H1 (cell line): ENCODE results near the gene CPEB3. TPM values are rescaled to one million over a fixed set of nuclear protein-coding genes. Genes with fewer than 3 reads are reported as not detected.

ENCODE experiments used
- CTCF ChIA-PET: fragments of 300-600 bp; sonication (Branson Sonifier 250); formaldehyde crosslinking; loops from one replicate; lab custom pipeline; 2021; ENCODE audit not compliant: partially characterized antibody; lab: Charles Lee
- POLR2A ChIA-PET: fragments of 300-600 bp; sonication (Branson Sonifier 250); formaldehyde crosslinking; loops from one replicate; lab custom pipeline; 2021; ENCODE audit warnings: inconsistent platforms; ENCODE audit not compliant: partially characterized antibody; lab: Charles Lee
- DNase-seq, 2 experiments: peaks; one replicate each; pipeline versions ENCODE4 v3.0.0 to v3.0.0-alpha.2; 2010 to 2022; ENCODE audit warnings: low spot score in 2 of 2, low read depth in 1 of 2, mixed read lengths in 1 of 2
- FAIRE-seq: peaks from 2 replicates; lab custom pipeline; 2011; peaks lifted over from hg19 to GRCh38; lab: Jason Lieb, UNC
- H2AFZ ChIP-seq: 2 replicates; pipeline ENCODE4 v1.8.1; 2012; ENCODE audit warnings: low read length, inconsistent platforms
- H2AK5ac ChIP-seq: 2 replicates; pipeline ENCODE4 v1.6.1; 2013; ENCODE audit warnings: low read depth, low read length
- H2BK120ac ChIP-seq: replicated peaks from 2 replicates; pipeline ENCODE3; 2013; ENCODE audit warnings: low read depth, low read length, inconsistent platforms
- H2BK12ac ChIP-seq: 2 replicates; pipeline ENCODE4 v1.6.1; 2013; ENCODE audit warnings: low read depth, low read length
- H2BK15ac ChIP-seq: 2 replicates; pipeline ENCODE4 v1.6.1; 2013; ENCODE audit warnings: low read length
- H2BK20ac ChIP-seq: 2 replicates; pipeline ENCODE4 v1.6.1; 2013; ENCODE audit warnings: low read length
- H2BK5ac ChIP-seq: 2 replicates; pipeline ENCODE4 v1.6.1; 2013; ENCODE audit warnings: low read depth, low read length
- H3K14ac ChIP-seq: 2 replicates; pipeline ENCODE4 v1.6.1; 2013; ENCODE audit warnings: inconsistent platforms; ENCODE audit not compliant: insufficient read length
- H3K18ac ChIP-seq: 2 replicates; pipeline ENCODE4 v1.6.1; 2013; ENCODE audit warnings: low read length; ENCODE audit errors: extremely low read depth
- H3K23ac ChIP-seq: 2 replicates; pipeline ENCODE4 v1.6.1; 2013; ENCODE audit warnings: inconsistent platforms; ENCODE audit not compliant: insufficient read length
- H3K23me2 ChIP-seq: 2 replicates; pipeline ENCODE4 v1.6.1; 2013; ENCODE audit warnings: low read depth, low read length
- H3K27ac ChIP-seq: 2 replicates; pipeline ENCODE4 v1.6.1; 2011; ENCODE audit warnings: low read depth, low read length, inconsistent platforms
- H3K27me3 ChIP-seq, 4 experiments: replicated peaks in 1 of 4; 1 replicate in 1 of 4; 2 replicates in 3 of 4; pipeline versions ENCODE4 v1.6.1 to v1.8.1; 2011 to 2013; ENCODE audit warnings: low read length in 3 of 4, mild to moderate bottlenecking in 3 of 4, inconsistent platforms in 2 of 4, mixed read lengths in 2 of 4, moderate library complexity in 1 of 4; ENCODE audit not compliant: control insufficient read depth in 3 of 4, insufficient read depth in 3 of 4; ENCODE audit errors: extremely low read depth in 1 of 4
- H3K36me3 ChIP-seq, 4 experiments: 2 replicates each; pipeline versions ENCODE4 v1.6.1 to v1.8.1; 2011 to 2013; ENCODE audit warnings: mild to moderate bottlenecking in 4 of 4, low read length in 3 of 4, moderate library complexity in 2 of 4, control low read depth in 1 of 4, inconsistent platforms in 1 of 4; ENCODE audit not compliant: insufficient read depth in 4 of 4, control insufficient read depth in 2 of 4
- H3K4ac ChIP-seq: replicated peaks from 2 replicates; pipeline ENCODE3; 2013; ENCODE audit warnings: low read length, low read depth, mixed read lengths, inconsistent platforms; ENCODE audit not compliant: insufficient read length
- H3K4me1 ChIP-seq, 4 experiments: replicated peaks in 1 of 4; 1 replicate in 1 of 4; 2 replicates in 3 of 4; pipeline versions ENCODE4 v1.6.1 to v1.8.1; 2011 to 2013; ENCODE audit warnings: low read length in 3 of 4, inconsistent platforms in 2 of 4, mixed read lengths in 1 of 4; ENCODE audit not compliant: insufficient read depth in 4 of 4, control insufficient read depth in 3 of 4
- H3K4me2 ChIP-seq, 2 experiments: 2 replicates each; pipeline versions ENCODE4 v1.6.1 to v1.8.1; 2011 to 2013; ENCODE audit warnings: low read depth in 2 of 2, low read length in 2 of 2, control low read depth in 1 of 2, inconsistent platforms in 1 of 2, mild to moderate bottlenecking in 1 of 2; ENCODE audit not compliant: insufficient read depth in 1 of 2
- H3K4me3 ChIP-seq, 4 experiments: fragments of 200-600, 300-600 bp in 1 of 4; sonication (generic), shearing (Covaris generic), sonication (Bioruptor Twin) in 1 of 4; 2 replicates each; pipeline versions ENCODE4 v1.5.1 to v1.8.1; 2011 to 2016; ENCODE audit warnings: low read length in 4 of 4, low read depth in 3 of 4, control low read depth in 2 of 4, inconsistent platforms in 2 of 4, mild to moderate bottlenecking in 2 of 4, mixed read lengths in 1 of 4, moderate library complexity in 1 of 4; ENCODE audit not compliant: insufficient read depth in 2 of 4; ENCODE audit errors: extremely low read depth in 1 of 4
- H3K56ac ChIP-seq: replicated peaks from 2 replicates; pipeline ENCODE3; 2013; ENCODE audit warnings: low read depth, mild to moderate bottlenecking, mixed read lengths, low read length, inconsistent platforms; ENCODE audit not compliant: insufficient read length
- H3K79me1 ChIP-seq: 2 replicates; pipeline ENCODE4 v1.6.1; 2013; ENCODE audit warnings: low read depth, low read length, control low read depth
- H3K79me2 ChIP-seq, 2 experiments: 2 replicates each; pipeline versions ENCODE4 v1.6.1 to v1.8.1; 2012 to 2013; ENCODE audit warnings: low read length in 2 of 2, mild to moderate bottlenecking in 2 of 2, inconsistent platforms in 1 of 2; ENCODE audit not compliant: insufficient read depth in 2 of 2, control insufficient read depth in 1 of 2
- H3K9ac ChIP-seq, 4 experiments: replicated peaks in 1 of 4; 1 replicate in 1 of 4; 2 replicates in 3 of 4; pipeline versions ENCODE4 v1.6.1 to v1.8.1; 2011 to 2013; ENCODE audit warnings: low read depth in 3 of 4, low read length in 3 of 4, control low read depth in 2 of 4, mild to moderate bottlenecking in 2 of 4, moderate library complexity in 2 of 4, inconsistent platforms in 1 of 4; ENCODE audit errors: extremely low read depth in 1 of 4
- H3K9me3 ChIP-seq, 2 experiments: 2 replicates each; pipeline versions ENCODE4 v1.6.1 to v1.8.1; 2012 to 2013; ENCODE audit warnings: mild to moderate bottlenecking in 2 of 2, moderate library complexity in 2 of 2, control low read depth in 1 of 2, inconsistent platforms in 1 of 2, low read depth in 1 of 2, low read length in 1 of 2, mixed read lengths in 1 of 2; ENCODE audit not compliant: insufficient read depth in 2 of 2
- H4K20me1 ChIP-seq, 2 experiments: replicated peaks in 1 of 2; 2 replicates each; pipeline versions ENCODE3 to v1.8.1; 2011 to 2013; ENCODE audit warnings: inconsistent platforms in 2 of 2, low read length in 2 of 2, mild to moderate bottlenecking in 1 of 2; ENCODE audit not compliant: insufficient read depth in 2 of 2, control insufficient read depth in 1 of 2
- H4K5ac ChIP-seq: 2 replicates; pipeline ENCODE4 v1.6.1; 2013; ENCODE audit warnings: low read length, low read depth, mixed read lengths, inconsistent platforms; ENCODE audit not compliant: insufficient read length
- H4K8ac ChIP-seq: 2 replicates; pipeline ENCODE4 v1.8.0; 2013; ENCODE audit warnings: mild to moderate bottlenecking, moderate library complexity, low read length, inconsistent platforms; ENCODE audit not compliant: insufficient read depth; ENCODE audit errors: extremely low read depth
- H4K91ac ChIP-seq: replicated peaks from 2 replicates; pipeline ENCODE3; 2013; ENCODE audit warnings: low read length, mixed read lengths, inconsistent platforms; ENCODE audit not compliant: insufficient read length
- ASH2L ChIP-seq: fragments of 200-600, 300-600 bp; sonication (generic); IDR thresholded peaks from one replicate; pipeline ENCODE4 v1.7.1; 2017; ENCODE audit warnings: low read length
- ATF2 ChIP-seq: IDR thresholded peaks from 2 replicates; pipeline ENCODE4 v1.6.1; 2012; ENCODE audit warnings: low read length, inconsistent platforms
- BCL11A ChIP-seq, 2 experiments: IDR thresholded peaks; one replicate each; pipeline ENCODE4 v1.6.1; 2011; ENCODE audit warnings: low read depth in 2 of 2, low read length in 2 of 2, mild to moderate bottlenecking in 2 of 2
- CTBP2 ChIP-seq: IDR thresholded peaks from 2 replicates; pipeline ENCODE4 v1.7.0; 2011; ENCODE audit warnings: borderline replicate concordance, mild to moderate bottlenecking, moderate library complexity, mixed read lengths, low read length; ENCODE audit not compliant: insufficient read depth, insufficient read length
- EZH2 ChIP-seq: fragments of 200-600 bp; sonication (generic); IDR thresholded peaks from 2 replicates; pipeline ENCODE4 v1.7.1; 2012; ENCODE audit warnings: low read depth, mild to moderate bottlenecking, moderate library complexity, low read length, inconsistent platforms; ENCODE audit not compliant: severe bottlenecking
- RFX5 ChIP-seq: IDR thresholded peaks from 2 replicates; pipeline ENCODE4 v1.6.1; 2011; ENCODE audit warnings: low read depth, low read length, improper control_type of control experiment, borderline replicate concordance
- RNF2 ChIP-seq: fragments of 200-900, 300-1000 bp; sonication (generic); IDR thresholded peaks from 2 replicates; pipeline ENCODE4 v1.7.1; 2016; ENCODE audit warnings: borderline replicate concordance, low read depth, mild to moderate bottlenecking, antibody characterized with exemption, low read length; ENCODE audit not compliant: poor library complexity, severe bottlenecking; ENCODE audit errors: missing control alignments
- SAP30 ChIP-seq: fragments of 300-600 bp; sonication (generic); IDR thresholded peaks from 2 replicates; pipeline ENCODE4 v1.7.1; 2012; ENCODE audit warnings: low read length, moderate library complexity, mild to moderate bottlenecking, inconsistent platforms; ENCODE audit not compliant: insufficient read depth, insufficient replicate concordance
- TCF12 ChIP-seq: IDR thresholded peaks from 2 replicates; pipeline ENCODE4 v1.6.1; 2011; ENCODE audit warnings: low read depth, mild to moderate bottlenecking, low read length
- WGBS, 2 experiments: shearing (Covaris generic) in 1 of 2; methylation state at CpG; one replicate each; pipeline versions ENCODE4 v1.1.6 to v1.1.7; 2013 to 2015; ENCODE audit warnings: low lambda C conversion rate in 2 of 2, mixed read lengths in 2 of 2, inconsistent platforms in 1 of 2, low coverage in 1 of 2, missing lambda C conversion rate in 1 of 2; ENCODE audit not compliant: insufficient replicate concordance in 2 of 2, insufficient coverage in 1 of 2, insufficient read length in 1 of 2; ENCODE audit errors: extremely low coverage in 1 of 2, missing lambda C conversion rate in 1 of 2; 5-methylcytosine and 5-hydroxymethylcytosine counted together
- polyA plus RNA-seq, 7 experiments: library from polyadenylated mRNA; depleted of rRNA in 3 of 7; stranded (reverse) in 5 of 7; unstranded in 2 of 7; fragments of >200 nt in 5 of 7; fragments of 200-250 nt in 2 of 7; gene quantifications; 1 replicate in 5 of 7; 2 replicates in 1 of 7; 4 replicates in 1 of 7; pipeline versions ENCODE4 v1.2.1 to v1.2.3, GENCODE V29; 2011 to 2013; ENCODE audit warnings: missing spikeins in 2 of 7, mixed read lengths in 2 of 7
- total RNA-seq: library from RNA; stranded (reverse); fragmentation: NEBNext Ultra II Directional; extraction: Animal tissue kit (Norgen Biotek cat#: 25700); gene quantifications from 2 replicates; pipeline ENCODE4 v1.2.1, GENCODE V29; 2021

The CPEB3 gene
- total and polyA plus RNA-seq, 2 of the 8 experiments (the other 6 are each of a cell fraction or from before 2014, with no cell fraction given): 0.39 to 1.7 TPM

- Histone ChIP-seq H2BK12ac (no peak overlapping the region), H4K5ac (no peak overlapping the region), H2BK5ac (no peak overlapping the region), H3K27me3 (no peaks in the 10 kb centered on the region), H2AFZ (no peak overlapping the region), H3K9ac (no peak overlapping the region), H2BK20ac (no peak overlapping the region), H3K23me2 (no peaks in the 10 kb centered on the region), H3K79me2 (peaks cover 11 to 95% of the 10 kb centered on the region in 2 experiments), H3K4me2 (no peak overlapping the region), H3K27ac (no peak overlapping the region), H4K8ac (no peak overlapping the region), H2AK5ac (no peak overlapping the region), H3K9me3 (no peaks in the 10 kb centered on the region), H3K14ac (no peak overlapping the region), H2BK120ac (no peak overlapping the region), H3K18ac (no peak overlapping the region), H3K4me1 (peaks cover 0 to 3% (median 0%) of the 10 kb centered on the region in 4 experiments; a peak in 2 of 7 replicates)
- FAIRE-seq: no peak
- WGBS, 2 experiments: 88% methylated on average over 6 of the region's 6 CpGs; no CpG with 5 or more reads in 1 of the 2 experiments
- POLR2A ChIA-PET: interaction anchor here (1.7 kb wide), 1 partner anchor 8 kb away, joined by 5 read pairs; the partner anchor contains the start of genes CPEB3 and MARCHF5
- no peak for DNase-seq
- TF ChIP-seq TCF12: no peak
- no peak for TF ChIP-seq ATF2
- no peak for TF ChIP-seq SAP30
- TF ChIP-seq RNF2: no peak
- TF ChIP-seq CTBP2: no peak
- no peak for TF ChIP-seq EZH2
- TF ChIP-seq BCL11A (IDR thresholded peaks at IDR 0.05; ENCODE audit: low read depth in 2 of 2, low read length in 2 of 2): no peak
- TF ChIP-seq ASH2L: no peak
- no peak for TF ChIP-seq RFX5
- TF ChIP-seq, all 59 proteins: peak for 0
- peaks cover 3% of the 10 kb centered on the region for H3K79me1 ChIP-seq
- no peak overlapping the region for H4K91ac ChIP-seq
- no peak overlapping the region for H3K23ac ChIP-seq
- H3K56ac ChIP-seq: no peak overlapping the region
- H2BK15ac ChIP-seq: no peak overlapping the region
- H3K4ac ChIP-seq: no peak overlapping the region
- peaks cover 0 to 3% of the 10 kb centered on the region in 2 experiments for H4K20me1 ChIP-seq
- CTCF ChIA-PET: interaction anchor here (0.6 to 1.3 kb wide), 7 partner anchors 8 to 210 kb away, joined by 3 to 7 read pairs (median 3); partner anchors contain the start of genes CPEB3 and MARCHF5
- peaks cover 2 to 8% (median 4%) of the 10 kb centered on the region in 4 experiments; a peak in 7 of 8 replicates for H3K36me3 ChIP-seq
- no peak overlapping the region for H3K4me3 ChIP-seq
Measured at GRCh38 chr10:92298487-92298886, 7.6 kb upstream of the CPEB3 start.
